Measurements from ENCODE around the gene TUBB1. TPM values are rescaled to one million over a fixed set of nuclear protein-coding genes. Genes with fewer than 3 reads are reported as not detected.

TUBB1 gene
- total and polyA plus RNA-seq, 2 of the 13 experiments (the other 11 are each of a cell fraction or from before 2014, with no cell fraction given): 0.11 to 57.6 TPM

DNA sequence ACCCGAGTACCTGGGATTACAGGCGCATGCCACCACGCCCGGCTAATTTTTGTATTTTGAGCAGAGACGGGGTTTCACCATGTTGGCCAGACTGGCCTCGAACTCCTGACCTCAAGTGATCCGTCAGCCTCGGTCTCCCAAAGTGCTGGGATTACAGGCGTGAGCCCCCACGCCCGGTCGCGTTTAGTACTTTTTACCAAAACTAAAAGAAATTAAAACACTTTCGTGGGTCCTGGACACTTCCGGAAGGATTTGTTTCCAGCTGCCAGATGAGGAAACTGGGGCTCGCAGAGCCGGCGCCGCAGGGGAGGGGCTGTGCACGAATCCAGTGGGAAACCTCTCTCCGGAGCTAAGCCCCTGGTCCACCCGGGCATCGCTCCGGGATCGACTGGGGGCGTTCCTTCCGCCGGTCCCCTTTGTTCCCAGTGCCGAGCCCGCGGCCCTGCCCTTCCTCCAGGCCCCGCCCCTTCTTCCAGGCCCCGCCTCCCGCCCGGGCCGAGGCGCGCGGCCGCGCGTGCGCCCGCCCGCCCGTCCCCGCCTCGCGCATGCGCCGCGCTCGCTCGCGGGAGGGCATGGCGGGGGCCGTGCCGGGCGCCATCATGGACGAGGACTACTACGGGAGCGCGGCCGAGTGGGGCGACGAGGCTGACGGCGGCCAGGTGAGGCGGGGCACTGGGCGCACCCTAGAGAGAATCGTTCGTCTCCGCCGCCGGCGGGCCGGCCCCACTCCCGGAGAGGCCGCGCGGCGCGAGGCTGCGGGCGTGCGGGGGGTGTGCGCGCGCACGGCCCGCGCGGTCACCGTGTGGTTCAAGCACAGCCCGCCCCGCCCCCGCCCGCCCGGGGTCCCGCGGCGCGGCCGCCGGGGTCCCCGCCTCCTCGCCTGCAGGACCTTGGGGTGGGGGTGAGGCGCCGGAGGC is 38.3 kb upstream of the TUBB1 start, which contains the start of gene NELFCD (continued):
- TF ChIP-seq ZNF251 (CRISPR knock-in tag; IDR thresholded peaks at IDR 0.05) (no peak), DPF2 (CRISPR knock-in tag; IDR thresholded peaks at IDR 0.05; ENCODE audit: borderline replicate concordance, low read depth) (no peak), SMAD1 (CRISPR knock-in tag; IDR thresholded peaks at IDR 0.05; ENCODE audit: borderline replicate concordance, low read depth) (0 out of 2 replicates have a peak, but pooled peaks have one; percentile 64), AKAP8 (CRISPR knock-in tag; IDR thresholded peaks at IDR 0.05) (no peak), ZNF446 (CRISPR knock-in tag; IDR thresholded peaks at IDR 0.05) (no peak), PTBP1 (IDR thresholded peaks at IDR 0.05; ENCODE audit: low read depth, low read length, poor library complexity, severe bottlenecking) (no peak), ZNF138 (CRISPR knock-in tag; IDR thresholded peaks at IDR 0.05; ENCODE audit: low read depth) (0 out of 2 replicates have a peak, but pooled peaks have one; percentile 62), ZFP90 (CRISPR knock-in tag; IDR thresholded peaks at IDR 0.05; ENCODE audit: borderline replicate concordance) (no peak), AFF4 (CRISPR knock-in tag; IDR thresholded peaks at IDR 0.05) (no peak), CBFB (CRISPR knock-in tag; IDR thresholded peaks at IDR 0.05) (no peak; the same call in 1 of the 2 replicates), ZNF615 (CRISPR knock-in tag; IDR thresholded peaks at IDR 0.05; ENCODE audit: borderline replicate concordance) (no peak), ZNF780A (CRISPR knock-in tag; IDR thresholded peaks at IDR 0.05) (no peak), PHB2 (IDR thresholded peaks at IDR 0.05; ENCODE audit: partially characterized antibody) (no peak), ZNF660 (CRISPR knock-in tag; IDR thresholded peaks at IDR 0.05; ENCODE audit: borderline replicate concordance, low read depth) (no peak)
- TF ChIP-seq, protein P1, sequence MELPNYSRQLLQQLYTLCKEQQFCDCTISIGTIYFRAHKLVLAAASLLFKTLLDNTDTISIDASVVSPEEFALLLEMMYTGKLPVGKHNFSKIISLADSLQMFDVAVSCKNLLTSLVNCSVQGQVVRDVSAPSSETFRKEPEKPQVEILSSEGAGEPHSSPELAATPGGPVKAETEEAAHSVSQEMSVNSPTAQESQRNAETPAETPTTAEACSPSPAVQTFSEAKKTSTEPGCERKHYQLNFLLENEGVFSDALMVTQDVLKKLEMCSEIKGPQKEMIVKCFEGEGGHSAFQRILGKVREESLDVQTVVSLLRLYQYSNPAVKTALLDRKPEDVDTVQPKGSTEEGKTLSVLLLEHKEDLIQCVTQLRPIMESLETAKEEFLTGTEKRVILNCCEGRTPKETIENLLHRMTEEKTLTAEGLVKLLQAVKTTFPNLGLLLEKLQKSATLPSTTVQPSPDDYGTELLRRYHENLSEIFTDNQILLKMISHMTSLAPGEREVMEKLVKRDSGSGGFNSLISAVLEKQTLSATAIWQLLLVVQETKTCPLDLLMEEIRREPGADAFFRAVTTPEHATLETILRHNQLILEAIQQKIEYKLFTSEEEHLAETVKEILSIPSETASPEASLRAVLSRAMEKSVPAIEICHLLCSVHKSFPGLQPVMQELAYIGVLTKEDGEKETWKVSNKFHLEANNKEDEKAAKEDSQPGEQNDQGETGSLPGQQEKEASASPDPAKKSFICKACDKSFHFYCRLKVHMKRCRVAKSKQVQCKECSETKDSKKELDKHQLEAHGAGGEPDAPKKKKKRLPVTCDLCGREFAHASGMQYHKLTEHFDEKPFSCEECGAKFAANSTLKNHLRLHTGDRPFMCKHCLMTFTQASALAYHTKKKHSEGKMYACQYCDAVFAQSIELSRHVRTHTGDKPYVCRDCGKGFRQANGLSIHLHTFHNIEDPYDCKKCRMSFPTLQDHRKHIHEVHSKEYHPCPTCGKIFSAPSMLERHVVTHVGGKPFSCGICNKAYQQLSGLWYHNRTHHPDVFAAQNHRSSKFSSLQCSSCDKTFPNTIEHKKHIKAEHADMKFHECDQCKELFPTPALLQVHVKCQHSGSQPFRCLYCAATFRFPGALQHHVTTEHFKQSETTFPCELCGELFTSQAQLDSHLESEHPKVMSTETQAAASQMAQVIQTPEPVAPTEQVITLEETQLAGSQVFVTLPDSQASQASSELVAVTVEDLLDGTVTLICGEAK (IDR thresholded peaks at IDR 0.05): no peak
- TF ChIP-seq, protein P1 (CRISPR knock-in tag; IDR thresholded peaks at IDR 0.05): peak; percentile 42; the same call in 1 of the 2 replicates
